Epithelial cell of proximal tubule (primary cell): ENCODE results near the gene TRPM4. TPM values are rescaled to one million over a fixed set of nuclear protein-coding genes. Genes with fewer than 3 reads are reported as not detected.

Experiments
- DNase-seq: peaks from one replicate; pipeline ENCODE4 v3.0.0-alpha.2; 2011; ENCODE audit warnings: low read depth
- H3K4me3 ChIP-seq: 2 replicates; pipeline ENCODE4 v1.5.1; 2011; ENCODE audit warnings: low read depth, mild to moderate bottlenecking, low read length
- CTCF ChIP-seq: conservative IDR thresholded peaks from 2 replicates; pipeline ENCODE4 v1.5.1; 2012; ENCODE audit warnings: low read depth, mild to moderate bottlenecking, low read length
- total RNA-seq: library from RNA; depleted of rRNA; stranded (reverse); fragments of >200 nt; gene quantifications from 2 replicates; pipeline ENCODE4 v1.2.3, GENCODE V29; 2015

The TRPM4 gene
- total RNA-seq, 1 donor from 2014 or later, result 11.6 TPM

- no peak overlapping the region for H3K4me3 ChIP-seq
- DNase-seq, result no peak
- TF ChIP-seq CTCF, result no peak
Observed at GRCh38 chr19:49212016-49212701, 54.6 kb downstream of the TRPM4 start.

GRCh38 chr19:49213791-49214190 is 56.2 kb downstream of the TRPM4 start:
- no peak for DNase-seq
- peak; percentile 16 for TF ChIP-seq CTCF
- H3K4me3 ChIP-seq, result no peak overlapping the region

GRCh38 chr19:49214701-49215100 is 57.1 kb downstream of the TRPM4 start:
- no peak overlapping the region for H3K4me3 ChIP-seq
- no peak for DNase-seq
- no peak for TF ChIP-seq CTCF

- no peak overlapping the region for H3K4me3 ChIP-seq
- no peak for TF ChIP-seq CTCF
- no peak for DNase-seq
Observed at GRCh38 chr19:49216071-49216470, 58.5 kb downstream of the TRPM4 start.

- no peak overlapping the region for H3K4me3 ChIP-seq
- DNase-seq, result no peak
- TF ChIP-seq CTCF, result no peak
Observed at GRCh38 chr19:49217382-49217781, 59.8 kb downstream of the TRPM4 start.

- DNase-seq, result no peak
- H3K4me3 ChIP-seq, result no peak overlapping the region
- no peak for TF ChIP-seq CTCF
Observed at GRCh38 chr19:49222011-49222410, 64.4 kb downstream of the TRPM4 start.

- no peak for DNase-seq
- no peak for TF ChIP-seq CTCF
Observed at GRCh38 chr19:49222528-49222927, 64.9 kb downstream of the TRPM4 start.

More at GRCh38 chr19:49222528-49222927, 64.9 kb downstream of the TRPM4 start:
- H3K4me3 ChIP-seq, result no peak overlapping the region
